ENCODE results near the gene EDA2R. TPM values are rescaled to one million over a fixed set of nuclear protein-coding genes. Genes with fewer than 3 reads are reported as not detected.

The EDA2R gene
- total RNA-seq, 4 donors from 2014 or later = 2.4 to 5.9 (median 3.1) TPM

GRCh38 chrX:66625525-66625924 lies 13.4 kb downstream of the EDA2R start:
- no peak for DNase-seq (ENCODE audit: low spot score in 2 of 2)
- H3K4me3 ChIP-seq = no peak overlapping the region
- H3K27ac ChIP-seq = no peak overlapping the region
- 84 to 85% methylated on average over 2 to 3 of the region's 3 CpGs for WGBS, 2 donors
- H3K36me3 ChIP-seq = no peaks in the 10 kb centered on the region
- TF ChIP-seq, protein P1, sequence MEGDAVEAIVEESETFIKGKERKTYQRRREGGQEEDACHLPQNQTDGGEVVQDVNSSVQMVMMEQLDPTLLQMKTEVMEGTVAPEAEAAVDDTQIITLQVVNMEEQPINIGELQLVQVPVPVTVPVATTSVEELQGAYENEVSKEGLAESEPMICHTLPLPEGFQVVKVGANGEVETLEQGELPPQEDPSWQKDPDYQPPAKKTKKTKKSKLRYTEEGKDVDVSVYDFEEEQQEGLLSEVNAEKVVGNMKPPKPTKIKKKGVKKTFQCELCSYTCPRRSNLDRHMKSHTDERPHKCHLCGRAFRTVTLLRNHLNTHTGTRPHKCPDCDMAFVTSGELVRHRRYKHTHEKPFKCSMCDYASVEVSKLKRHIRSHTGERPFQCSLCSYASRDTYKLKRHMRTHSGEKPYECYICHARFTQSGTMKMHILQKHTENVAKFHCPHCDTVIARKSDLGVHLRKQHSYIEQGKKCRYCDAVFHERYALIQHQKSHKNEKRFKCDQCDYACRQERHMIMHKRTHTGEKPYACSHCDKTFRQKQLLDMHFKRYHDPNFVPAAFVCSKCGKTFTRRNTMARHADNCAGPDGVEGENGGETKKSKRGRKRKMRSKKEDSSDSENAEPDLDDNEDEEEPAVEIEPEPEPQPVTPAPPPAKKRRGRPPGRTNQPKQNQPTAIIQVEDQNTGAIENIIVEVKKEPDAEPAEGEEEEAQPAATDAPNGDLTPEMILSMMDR (IDR thresholded peaks at IDR 0.05) = no peak
- no peaks in the 10 kb centered on the region for H3K9me3 ChIP-seq
- no peaks in the 10 kb centered on the region for H3K27me3 ChIP-seq
- no peaks in the 10 kb centered on the region for H3K4me1 ChIP-seq

DNA sequence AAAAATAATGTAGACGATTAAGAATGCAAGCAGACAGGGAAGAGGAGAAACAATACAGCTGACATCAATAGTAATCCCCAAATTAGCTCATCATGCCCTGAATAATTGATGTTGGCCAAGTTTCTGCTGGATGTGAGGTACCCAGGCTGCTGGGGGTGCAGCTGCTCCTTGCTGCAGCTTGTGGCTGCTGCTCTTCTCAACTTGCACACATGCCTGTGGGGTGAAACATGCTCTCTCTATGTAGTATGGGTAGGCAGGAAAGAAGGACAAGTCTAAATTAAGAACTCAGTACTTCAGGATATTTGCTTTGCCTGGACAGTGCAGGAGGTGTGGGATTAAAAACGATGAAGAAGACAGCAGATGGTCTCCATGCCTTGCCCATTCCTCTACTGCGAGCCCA lies 16.7 kb downstream of the EDA2R start:
- no peak overlapping the region for H3K4me3 ChIP-seq
- H3K36me3 ChIP-seq = no peaks in the 10 kb centered on the region
- WGBS, 2 donors = 78 to 87% methylated on average over 3 of the region's 3 CpGs
- H3K27me3 ChIP-seq = no peaks in the 10 kb centered on the region
- TF ChIP-seq EP300 (IDR thresholded peaks at IDR 0.05) = no peak
- TF ChIP-seq, protein P1 (IDR thresholded peaks at IDR 0.05) = no peak
- TF ChIP-seq POLR2A (IDR thresholded peaks at IDR 0.05) = no peak
- H3K9me3 ChIP-seq = no peaks in the 10 kb centered on the region
- DNase-seq (ENCODE audit: low spot score in 2 of 2) = no peak
- no peaks in the 10 kb centered on the region for H3K4me1 ChIP-seq
- no peak overlapping the region for H3K27ac ChIP-seq

DNA sequence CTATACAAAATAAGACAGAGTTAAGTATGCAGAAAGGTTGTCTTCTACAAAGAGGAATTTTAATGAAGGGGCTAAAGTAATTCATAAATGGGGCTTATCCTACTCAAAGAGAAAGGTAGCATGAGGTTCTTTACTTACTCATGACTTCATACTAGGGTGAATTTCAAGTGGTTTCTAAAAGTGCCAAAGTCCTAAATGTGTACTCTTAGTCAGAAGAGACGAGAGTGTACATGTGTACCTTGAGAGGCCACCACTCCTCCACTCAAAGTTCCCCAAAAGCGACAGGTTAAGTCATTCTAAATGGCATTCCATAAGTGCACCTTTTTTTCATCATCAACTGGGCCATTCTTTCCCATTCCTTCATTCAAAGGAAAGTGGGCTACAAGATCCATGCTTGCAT lies 21.9 kb downstream of the EDA2R start:
- H3K4me3 ChIP-seq = no peak overlapping the region
- 50 to 86% methylated on average over 2 of the region's 2 CpGs for WGBS, 2 donors
- H3K9me3 ChIP-seq = no peaks in the 10 kb centered on the region
- H3K4me1 ChIP-seq = no peaks in the 10 kb centered on the region
- no peak for DNase-seq (ENCODE audit: low spot score in 2 of 2)
- H3K36me3 ChIP-seq = no peaks in the 10 kb centered on the region
- H3K27ac ChIP-seq = no peak overlapping the region
- no peak for TF ChIP-seq EP300 (IDR thresholded peaks at IDR 0.05)
- no peak for TF ChIP-seq POLR2A (IDR thresholded peaks at IDR 0.05)
- TF ChIP-seq, protein P1 (IDR thresholded peaks at IDR 0.05) = no peak
- H3K27me3 ChIP-seq = no peaks in the 10 kb centered on the region

DNA sequence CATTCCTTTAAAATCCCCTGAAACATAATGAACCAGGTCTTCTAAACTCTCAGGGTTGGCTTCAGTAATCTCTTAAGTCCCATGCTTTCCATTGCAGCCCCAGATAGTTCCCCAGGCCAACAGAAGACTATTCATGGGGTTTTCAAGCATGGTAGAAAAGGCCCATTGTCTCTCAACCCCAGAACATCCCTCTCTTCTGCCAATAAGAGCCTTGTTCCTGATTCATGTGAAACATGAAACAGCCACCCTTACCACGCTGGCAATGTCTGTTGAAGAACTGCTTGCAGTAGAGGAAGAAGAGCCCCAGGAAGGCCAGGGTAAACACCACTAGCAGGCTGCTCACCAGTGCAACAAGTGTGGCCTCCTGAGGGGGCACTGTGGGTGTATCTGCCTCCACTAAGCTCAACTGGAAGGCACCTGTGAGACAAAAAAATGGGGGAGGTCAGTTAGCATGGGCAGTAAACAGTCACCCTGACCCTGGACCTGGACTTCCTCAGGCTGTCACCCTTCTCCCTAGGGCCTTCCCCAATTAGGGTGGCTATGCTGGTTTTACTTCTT lies 36.4 kb downstream of the EDA2R start:
- no peaks in the 10 kb centered on the region for H3K4me1 ChIP-seq
- no peak for TF ChIP-seq POLR2A (IDR thresholded peaks at IDR 0.05)
- TF ChIP-seq, protein P1 (IDR thresholded peaks at IDR 0.05) = no peak
- TF ChIP-seq EP300 (IDR thresholded peaks at IDR 0.05) = no peak
- H3K27ac ChIP-seq = no peak overlapping the region
- 18 to 33% methylated on average over 1 of the region's 1 CpG for WGBS, 2 donors
- no peaks in the 10 kb centered on the region for H3K27me3 ChIP-seq
- H3K9me3 ChIP-seq = no peaks in the 10 kb centered on the region
- DNase-seq (ENCODE audit: low spot score in 2 of 2) = no peak
- peaks cover 0 to 19% (median 0%) of the 10 kb centered on the region in 3 donors for H3K36me3 ChIP-seq
- no peak overlapping the region for H3K4me3 ChIP-seq

DNA sequence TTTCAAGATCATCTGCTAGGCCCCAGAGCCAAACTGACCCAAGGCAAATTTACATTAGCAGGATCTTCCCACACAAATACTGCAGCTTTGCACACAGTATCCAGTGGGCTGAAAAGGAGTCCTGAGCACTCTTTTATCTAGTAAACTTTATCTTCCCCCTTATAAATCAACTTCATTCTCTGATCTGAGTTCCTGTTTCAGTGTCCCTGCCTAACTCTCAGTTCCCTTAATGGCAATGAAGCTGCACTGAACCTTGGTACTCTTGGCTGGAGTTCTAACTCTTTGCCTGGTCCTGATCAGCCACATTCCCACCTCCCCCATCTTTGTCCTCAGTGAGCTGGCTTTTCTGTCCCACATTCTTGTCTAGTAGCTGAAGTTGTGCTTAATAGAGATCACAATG lies 37.4 kb downstream of the EDA2R start:
- no peak for TF ChIP-seq POLR2A (IDR thresholded peaks at IDR 0.05)
- TF ChIP-seq, protein P1 (IDR thresholded peaks at IDR 0.05) = no peak
- TF ChIP-seq EP300 (IDR thresholded peaks at IDR 0.05) = no peak
- H3K9me3 ChIP-seq = no peaks in the 10 kb centered on the region

More for the DNA sequence above, 37.4 kb downstream of the EDA2R start:
- no peak overlapping the region for H3K27ac ChIP-seq
- no peak overlapping the region for H3K4me3 ChIP-seq
- H3K36me3 ChIP-seq = peaks cover 0 to 23% (median 0%) of the 10 kb centered on the region in 3 donors
- DNase-seq (ENCODE audit: low spot score in 2 of 2) = no peak
- no peaks in the 10 kb centered on the region for H3K27me3 ChIP-seq
- no peaks in the 10 kb centered on the region for H3K4me1 ChIP-seq

Data from tibial nerve (tissue), 4 donors.